Measurements from ENCODE around the gene TRIM29.
"Not testable (repeated sequence)": the region's sequence is repeated elsewhere in the genome, so short reads cannot be mapped to it uniquely, and the experiment has no call there.

The TRIM29 gene

DNA sequence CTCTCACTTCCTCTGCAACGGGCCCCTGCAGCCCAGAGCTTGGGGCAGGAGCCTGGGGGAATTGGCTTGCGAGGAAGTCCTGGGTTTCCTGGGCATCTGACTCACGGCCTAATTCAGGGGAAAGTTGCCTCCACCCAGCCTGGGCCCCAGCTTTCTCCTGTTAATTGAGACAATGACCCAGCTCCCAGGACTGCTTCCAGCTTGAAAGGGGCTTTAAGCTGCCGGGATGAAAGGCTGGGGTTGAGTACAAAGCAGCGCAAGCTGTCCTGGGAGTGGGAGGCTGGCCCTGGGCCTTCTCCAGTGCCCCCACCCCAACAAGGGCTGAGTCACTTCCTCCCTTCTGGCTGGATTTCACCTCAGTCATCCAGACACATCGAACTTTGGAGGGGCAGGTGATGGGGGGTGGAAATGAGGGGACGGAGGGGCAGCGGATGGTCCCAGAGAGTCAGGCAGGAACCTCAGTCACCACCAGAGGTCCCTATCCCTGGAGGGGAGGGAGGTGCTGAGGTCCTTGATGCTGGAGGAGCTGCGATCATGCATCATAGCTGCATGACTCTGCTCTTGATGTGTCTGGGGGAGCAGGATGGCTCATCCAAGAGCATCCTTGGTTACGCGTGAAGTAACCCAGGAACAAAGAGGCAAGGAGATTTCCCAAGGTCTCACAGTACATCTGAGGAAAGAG lies 42.8 kb upstream of the TRIM29 start:
- H3K4me3 ChIP-seq (ENCODE audit: low read depth, low read length), result no peak overlapping the region

DNA sequence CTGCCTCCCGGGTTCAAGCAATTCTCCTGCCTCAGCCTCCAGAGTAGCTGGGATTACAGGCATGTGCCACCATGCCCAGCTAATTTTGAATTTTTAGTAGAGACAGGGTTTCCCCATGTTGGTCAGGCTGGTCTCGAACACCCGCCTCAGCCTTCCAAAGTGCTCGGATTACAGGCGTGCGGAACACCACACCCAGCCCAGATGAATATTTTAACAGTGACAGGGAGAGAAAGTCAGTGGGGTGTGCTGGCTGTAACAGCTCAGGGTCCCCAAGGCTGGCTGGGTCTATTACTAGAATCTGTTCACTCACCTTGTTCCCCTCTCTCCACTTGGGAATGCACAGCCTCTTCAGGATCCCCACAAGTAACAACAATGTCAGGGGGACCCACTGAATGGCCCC lies 42.1 kb upstream of the TRIM29 start:
- H3K9me3 ChIP-seq, H3K27me3 ChIP-seq, DNase-seq: not testable (repeated sequence)

More for the DNA sequence above, 42.8 kb upstream of the TRIM29 start:
- H3K27me3 ChIP-seq, result no peaks in the 10 kb centered on the region
- no peaks in the 10 kb centered on the region for H3K36me3 ChIP-seq
- peaks cover 5% of the 10 kb centered on the region for H3K4me1 ChIP-seq
- DNase-seq, result no peak
- TF ChIP-seq, protein P1, sequence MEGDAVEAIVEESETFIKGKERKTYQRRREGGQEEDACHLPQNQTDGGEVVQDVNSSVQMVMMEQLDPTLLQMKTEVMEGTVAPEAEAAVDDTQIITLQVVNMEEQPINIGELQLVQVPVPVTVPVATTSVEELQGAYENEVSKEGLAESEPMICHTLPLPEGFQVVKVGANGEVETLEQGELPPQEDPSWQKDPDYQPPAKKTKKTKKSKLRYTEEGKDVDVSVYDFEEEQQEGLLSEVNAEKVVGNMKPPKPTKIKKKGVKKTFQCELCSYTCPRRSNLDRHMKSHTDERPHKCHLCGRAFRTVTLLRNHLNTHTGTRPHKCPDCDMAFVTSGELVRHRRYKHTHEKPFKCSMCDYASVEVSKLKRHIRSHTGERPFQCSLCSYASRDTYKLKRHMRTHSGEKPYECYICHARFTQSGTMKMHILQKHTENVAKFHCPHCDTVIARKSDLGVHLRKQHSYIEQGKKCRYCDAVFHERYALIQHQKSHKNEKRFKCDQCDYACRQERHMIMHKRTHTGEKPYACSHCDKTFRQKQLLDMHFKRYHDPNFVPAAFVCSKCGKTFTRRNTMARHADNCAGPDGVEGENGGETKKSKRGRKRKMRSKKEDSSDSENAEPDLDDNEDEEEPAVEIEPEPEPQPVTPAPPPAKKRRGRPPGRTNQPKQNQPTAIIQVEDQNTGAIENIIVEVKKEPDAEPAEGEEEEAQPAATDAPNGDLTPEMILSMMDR (IDR thresholded peaks at IDR 0.05; ENCODE audit: low read depth, low read length), result peak; percentile 17
- no peaks in the 10 kb centered on the region for H3K9me3 ChIP-seq

DNA sequence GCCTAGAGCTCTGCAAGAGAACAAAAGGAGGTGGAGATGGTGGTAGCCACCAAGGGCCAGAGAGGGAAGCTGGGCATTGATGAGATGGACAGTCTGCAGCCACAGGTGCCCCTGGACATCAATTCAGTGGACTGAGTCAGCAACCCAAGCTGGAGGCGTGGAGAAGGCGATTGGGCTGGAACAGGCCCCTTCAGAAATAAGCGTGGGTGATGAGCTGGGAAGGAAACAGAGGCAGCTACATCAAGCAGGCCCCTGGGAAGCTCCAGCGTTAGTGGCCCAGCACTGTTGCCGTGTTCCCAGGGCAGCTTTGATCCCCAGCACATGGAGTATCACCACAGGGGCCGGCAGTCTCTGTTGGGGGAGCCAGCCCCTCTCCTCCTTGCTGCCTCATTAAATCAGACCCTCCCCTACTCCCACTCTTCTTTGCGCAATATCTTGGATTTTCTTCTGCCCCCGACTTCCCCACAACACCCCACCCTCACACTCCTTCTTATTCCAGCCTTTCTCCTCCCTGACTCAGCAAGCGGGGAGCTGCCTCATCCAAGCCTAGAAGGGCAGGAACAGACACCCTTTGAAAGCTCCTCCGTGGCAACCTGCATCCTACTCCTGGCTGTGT lies 41.3 kb upstream of the TRIM29 start:
- DNase-seq, result no peak
- no peaks in the 10 kb centered on the region for H3K9me3 ChIP-seq
- no peaks in the 10 kb centered on the region for H3K36me3 ChIP-seq
- H3K4me3 ChIP-seq (ENCODE audit: low read depth, low read length), result no peak overlapping the region
- TF ChIP-seq, protein P1 (IDR thresholded peaks at IDR 0.05; ENCODE audit: low read depth, low read length), result no peak
- H3K27me3 ChIP-seq, result no peaks in the 10 kb centered on the region
- H3K4me1 ChIP-seq, result no peaks in the 10 kb centered on the region; the same call in none of the 2 replicates

More for the DNA sequence above, 42.1 kb upstream of the TRIM29 start:
- not testable (repeated sequence) for H3K36me3 ChIP-seq; H3K4me3 ChIP-seq (ENCODE audit: low read depth, low read length); H3K4me1 ChIP-seq

DNA sequence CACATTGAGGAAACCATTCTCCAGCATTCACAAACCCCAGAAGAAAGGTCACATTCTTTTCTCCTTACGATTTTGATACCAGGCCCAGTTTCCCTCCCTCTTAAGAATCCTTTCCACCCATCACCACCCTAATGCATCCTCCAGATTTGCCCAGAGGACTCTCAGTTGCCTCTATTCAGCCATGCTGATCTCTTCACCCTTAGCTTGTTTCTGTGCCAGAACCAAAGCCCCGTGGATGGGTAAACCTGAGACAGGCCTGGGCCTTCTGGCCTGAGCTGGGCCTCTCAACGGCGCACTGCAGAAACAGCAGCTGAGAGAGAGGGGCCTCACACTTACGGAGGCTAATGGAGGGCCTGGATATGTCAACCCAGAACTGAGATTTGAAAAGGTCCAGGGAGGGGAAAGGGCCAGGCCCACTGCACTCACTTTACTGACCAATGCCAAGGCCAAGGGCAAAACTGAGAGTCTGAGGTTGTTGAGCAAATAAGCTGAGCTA lies 40.7 kb upstream of the TRIM29 start:
- DNase-seq, result no peak
- Histone ChIP-seq H3K27me3 (no peaks in the 10 kb centered on the region), H3K9me3 (no peaks in the 10 kb centered on the region), H3K36me3 (no peaks in the 10 kb centered on the region), H3K4me1 (no peaks in the 10 kb centered on the region; the same call in none of the 2 replicates), H3K4me3 (ENCODE audit: low read depth, low read length) (no peak overlapping the region)
- TF ChIP-seq, protein P1 (IDR thresholded peaks at IDR 0.05; ENCODE audit: low read depth, low read length), result no peak

DNA sequence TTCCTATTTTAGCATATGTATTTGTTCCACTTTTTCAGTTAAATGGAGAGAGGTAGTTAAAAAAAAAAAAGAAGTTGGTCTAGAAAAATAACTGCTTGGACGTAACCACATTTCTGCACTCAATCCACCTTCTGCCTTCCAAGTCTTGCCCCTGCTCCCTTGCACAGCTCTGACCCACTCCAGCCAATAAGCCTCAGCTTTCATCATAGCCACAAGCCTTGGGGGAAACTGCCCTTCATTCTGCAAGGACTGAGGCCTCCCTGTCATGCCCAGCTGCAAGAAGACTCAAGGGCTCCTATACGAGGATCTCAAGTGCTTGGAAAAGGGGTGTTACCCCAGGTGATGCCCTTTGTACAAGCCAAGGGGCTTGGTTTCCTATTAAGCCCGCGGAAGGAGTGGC lies 37.0 kb upstream of the TRIM29 start:
- Histone ChIP-seq H3K4me3 (ENCODE audit: low read depth, low read length) (no peak overlapping the region), H3K9me3 (no peaks in the 10 kb centered on the region), H3K27me3 (no peaks in the 10 kb centered on the region), H3K4me1 (no peaks in the 10 kb centered on the region), H3K36me3 (no peaks in the 10 kb centered on the region)
- TF ChIP-seq, protein P1 (IDR thresholded peaks at IDR 0.05; ENCODE audit: low read depth, low read length), result no peak
- DNase-seq, result no peak

DNA sequence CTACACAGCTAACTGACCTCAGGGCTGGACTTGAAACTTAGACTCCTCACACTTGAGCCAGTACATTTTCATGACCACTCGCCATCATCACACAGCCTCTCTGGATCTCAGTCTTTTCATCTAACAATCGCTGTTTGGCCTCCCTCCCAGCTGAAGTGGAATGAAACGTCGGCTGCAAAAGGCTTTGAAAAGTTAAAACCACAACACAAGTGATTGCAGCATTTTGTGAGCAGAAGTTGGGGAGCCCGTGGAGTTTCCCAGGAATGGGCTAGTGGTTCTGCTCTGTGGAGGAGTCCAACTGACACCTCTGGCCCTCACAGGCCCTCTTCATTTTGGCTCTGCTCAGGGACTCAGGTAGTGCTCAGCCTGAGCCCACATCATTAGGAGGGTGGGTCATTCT lies 35.9 kb upstream of the TRIM29 start:
- H3K9me3 ChIP-seq, result no peaks in the 10 kb centered on the region
- H3K36me3 ChIP-seq, result no peaks in the 10 kb centered on the region
- TF ChIP-seq, protein P1 (IDR thresholded peaks at IDR 0.05; ENCODE audit: low read depth, low read length), result no peak
- no peak overlapping the region for H3K4me3 ChIP-seq (ENCODE audit: low read depth, low read length)
- DNase-seq, result no peak
- no peaks in the 10 kb centered on the region for H3K27me3 ChIP-seq
- no peaks in the 10 kb centered on the region for H3K4me1 ChIP-seq

All from BE2C (cell line).